NAMALWA (cell line): ENCODE data around the gene CRYM.
"Not testable (repeated sequence)": the region's sequence is repeated elsewhere in the genome, so short reads cannot be mapped to it uniquely, and the experiment has no call there.

ENCODE experiments used
- DNase-seq: peaks from one replicate; pipeline ENCODE4 v3.0.0-alpha.2; 2015; ENCODE audit warnings: low spot score

Gene CRYM

GRCh38 chr16:21279501-21279900, 1.4 kb upstream of the CRYM start:
- DNase-seq: no peak

- DNase-seq: no peak
Measured at GRCh38 chr16:21277045-21277926, 804 bp downstream of the CRYM start.

- no peak for DNase-seq
Measured at GRCh38 chr16:21276090-21276489, 2.0 kb downstream of the CRYM start.

GRCh38 chr16:21275529-21275928, 2.6 kb downstream of the CRYM start:
- no peak for DNase-seq

DNA sequence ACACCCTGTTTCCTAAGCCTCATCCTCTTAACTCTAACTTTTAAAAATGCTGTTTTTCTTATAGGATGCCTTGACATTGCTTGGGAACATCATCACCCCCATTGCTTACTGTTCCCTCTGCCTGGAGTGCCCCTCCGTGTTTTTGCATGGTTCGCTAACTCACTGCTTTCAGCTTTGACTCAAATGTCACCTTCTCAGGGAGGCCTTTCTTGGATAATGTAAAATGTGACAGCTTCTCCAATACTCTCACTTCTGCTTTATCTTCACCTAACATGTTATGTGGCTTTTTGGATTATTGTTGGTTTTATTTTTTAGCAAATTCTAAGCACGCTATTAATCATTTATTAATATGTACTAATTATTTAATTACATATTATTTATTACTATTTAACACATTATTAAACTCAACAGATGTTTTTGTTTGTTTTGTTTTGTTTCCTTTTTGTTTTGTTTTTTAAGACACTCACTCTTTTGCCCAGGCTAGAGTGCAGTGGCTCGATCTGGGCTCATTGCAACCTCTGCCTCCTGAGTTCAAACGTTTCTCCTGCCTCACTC, 3.8 kb downstream of the CRYM start:
- DNase-seq: no peak

- not testable (repeated sequence) for DNase-seq
Measured at GRCh38 chr16:21272763-21273162, 5.3 kb downstream of the CRYM start.

GRCh38 chr16:21272253-21272652, 5.8 kb downstream of the CRYM start:
- no peak for DNase-seq

DNA sequence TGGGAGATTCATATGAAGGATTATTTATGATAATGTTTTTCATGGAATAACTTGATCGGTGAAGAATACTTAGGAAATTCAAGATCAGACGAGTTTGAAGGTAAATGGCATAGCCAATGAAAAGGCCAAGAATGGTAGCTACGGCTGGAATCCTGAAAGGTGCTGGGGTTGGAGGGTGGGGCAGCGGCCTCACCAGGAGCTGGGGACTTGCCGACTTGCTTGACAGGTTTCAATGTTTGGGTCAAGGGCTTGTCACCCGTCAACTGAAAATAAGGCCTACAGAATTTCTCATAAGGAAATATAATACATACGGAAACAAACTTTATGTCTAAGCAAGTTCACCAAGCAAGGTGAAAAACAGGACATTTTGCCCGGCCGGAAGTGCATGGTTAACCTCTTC, 9.9 kb downstream of the CRYM start:
- no peak for DNase-seq

DNA sequence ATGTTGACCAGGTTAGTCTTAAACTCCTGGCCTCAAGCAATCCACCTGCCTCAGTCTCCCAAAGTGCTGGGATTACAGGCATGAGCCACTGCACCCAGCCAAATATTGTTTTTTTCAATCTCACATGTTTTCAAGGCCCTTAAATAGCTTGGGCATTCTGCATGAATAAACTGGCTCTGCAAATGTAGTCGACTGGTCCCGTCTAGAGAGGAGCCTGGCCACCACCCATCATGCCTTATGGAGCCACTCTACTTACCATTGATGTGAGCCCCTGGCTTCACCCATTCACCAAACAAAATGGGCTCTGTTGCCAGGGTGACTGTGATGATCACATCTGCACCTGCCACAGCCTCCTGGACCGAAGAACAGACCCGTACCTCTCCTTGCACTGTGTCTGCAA, 10.8 kb downstream of the CRYM start:
- DNase-seq: no peak

DNA sequence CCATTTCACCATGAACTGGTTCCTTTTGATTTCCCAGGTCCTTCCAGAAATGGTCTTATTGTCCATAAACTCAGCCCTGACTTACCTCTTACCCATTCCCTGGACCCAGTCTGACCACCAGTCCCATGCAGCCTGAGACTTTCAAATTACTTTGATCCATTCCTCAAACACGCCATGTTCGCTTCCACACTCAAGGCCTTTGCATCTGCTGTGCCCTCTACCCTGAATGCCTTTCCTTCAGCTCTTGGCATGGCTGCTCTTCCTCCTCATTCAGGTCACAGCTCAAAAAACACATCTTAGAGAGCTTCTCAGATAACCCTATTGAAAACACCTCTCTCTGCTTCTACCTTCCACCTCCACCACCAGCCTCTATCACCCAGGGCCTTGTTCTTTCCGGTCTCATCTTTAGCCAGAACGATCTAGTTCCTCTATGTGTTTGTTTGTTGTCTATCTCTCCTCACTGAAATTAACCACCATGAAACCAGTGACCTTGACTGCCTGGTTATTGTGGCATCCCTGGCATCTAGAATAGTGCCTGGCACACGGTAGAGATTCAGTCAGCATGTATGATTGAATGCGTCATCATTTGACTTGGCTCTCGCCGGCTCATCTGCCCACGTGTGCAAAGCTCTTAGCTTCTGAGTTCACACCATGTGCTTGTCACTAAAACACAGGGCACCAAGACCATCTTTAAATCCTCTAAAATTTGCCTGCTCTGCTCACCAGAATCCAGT, 12.8 kb downstream of the CRYM start:
- no peak for DNase-seq

- no peak for DNase-seq
Measured at GRCh38 chr16:21264571-21265036, 13.5 kb downstream of the CRYM start.

DNA sequence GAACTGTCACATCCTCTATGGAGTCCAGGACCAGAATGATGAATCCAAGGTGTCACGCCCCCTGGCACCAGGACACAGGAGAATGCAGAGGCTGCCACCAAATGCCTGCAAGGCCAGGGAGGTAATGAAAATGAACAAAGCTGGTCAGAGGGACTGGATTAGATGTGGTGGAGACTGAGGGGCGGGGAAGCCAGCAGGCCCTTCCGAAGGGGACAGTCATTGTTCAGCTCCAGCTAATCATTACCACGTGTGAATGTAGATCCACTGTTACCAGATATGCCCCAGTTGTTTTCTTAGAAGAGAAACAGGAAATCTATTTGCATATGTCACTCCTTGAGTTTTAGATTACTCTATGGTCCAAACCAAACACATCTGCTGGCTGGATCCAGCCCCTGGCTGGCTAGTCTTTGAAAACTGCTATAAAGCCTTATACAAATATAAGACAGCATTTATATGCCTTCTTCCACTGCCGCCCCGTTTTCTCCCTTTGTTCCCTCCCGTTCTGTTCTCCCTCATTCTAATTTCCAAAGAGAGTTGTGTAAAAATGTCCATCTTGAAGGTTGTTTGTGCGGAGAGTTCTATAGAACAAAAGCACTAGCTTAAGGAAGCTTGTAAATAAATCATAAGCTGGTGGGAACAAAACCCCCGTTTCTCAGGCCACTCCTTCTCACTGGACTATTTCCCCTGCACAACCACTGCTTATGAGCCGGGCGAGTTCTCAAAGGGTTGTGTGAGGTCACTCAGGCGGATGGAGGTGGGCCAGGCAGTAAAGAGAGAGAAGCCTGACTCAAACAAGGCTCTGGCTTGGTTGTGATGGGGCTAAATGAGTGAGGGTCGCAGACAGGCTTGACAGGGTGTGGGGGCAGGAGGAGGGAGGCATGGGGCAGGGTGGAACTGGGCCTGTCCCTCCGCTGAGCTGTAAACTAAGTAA, 14.2 kb downstream of the CRYM start:
- peak; percentile 70 for DNase-seq

DNA sequence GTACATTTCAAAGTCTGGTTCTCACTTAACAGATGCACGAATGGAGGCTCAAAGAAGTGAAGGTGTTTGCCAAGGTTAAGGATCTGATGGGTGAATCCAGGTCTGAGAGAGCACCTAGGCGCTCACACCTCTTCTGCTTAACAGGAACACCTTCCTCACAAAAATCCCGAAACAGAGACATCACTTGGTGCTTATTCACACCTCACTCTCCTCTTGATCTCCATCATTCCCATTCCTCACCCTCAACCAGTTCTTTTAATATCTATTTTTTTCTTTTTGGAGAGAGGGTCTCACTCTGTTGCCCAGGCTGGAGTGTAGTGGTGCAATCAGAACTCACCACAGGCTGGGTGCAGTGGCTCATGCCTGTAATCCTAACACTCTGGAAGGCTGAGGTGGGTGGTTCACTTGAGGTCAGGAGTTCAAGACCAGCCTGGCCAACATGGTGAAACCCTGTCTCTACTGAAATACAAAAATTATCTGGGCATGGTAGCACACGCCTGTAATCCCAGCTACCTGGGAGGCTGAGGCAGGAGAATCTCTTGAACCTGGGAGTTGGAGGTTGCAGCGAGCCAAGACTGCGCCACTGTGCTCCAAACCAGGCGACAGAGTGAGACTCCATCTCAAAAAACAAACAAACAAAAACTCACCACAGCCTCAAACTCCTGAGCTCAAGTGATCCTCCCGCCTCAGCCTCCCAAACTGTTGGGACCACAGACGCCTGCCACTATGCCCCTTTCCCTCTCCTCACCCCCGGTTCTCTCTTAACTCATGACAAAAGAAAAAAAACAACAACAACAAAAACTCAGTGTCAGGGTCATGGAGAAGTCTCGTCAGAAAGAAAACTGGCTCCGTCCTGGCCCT, 15.1 kb downstream of the CRYM start:
- no peak for DNase-seq

GRCh38 chr16:21260870-21261791, 17.0 kb downstream of the CRYM start:
- no peak for DNase-seq

GRCh38 chr16:21257284-21257683, 20.8 kb downstream of the CRYM start:
- no peak for DNase-seq

- no peak for DNase-seq
Measured at GRCh38 chr16:21256636-21257035, 21.5 kb downstream of the CRYM start.

GRCh38 chr16:21253470-21253869, 24.6 kb downstream of the CRYM start:
- peak; percentile 34 for DNase-seq

DNA sequence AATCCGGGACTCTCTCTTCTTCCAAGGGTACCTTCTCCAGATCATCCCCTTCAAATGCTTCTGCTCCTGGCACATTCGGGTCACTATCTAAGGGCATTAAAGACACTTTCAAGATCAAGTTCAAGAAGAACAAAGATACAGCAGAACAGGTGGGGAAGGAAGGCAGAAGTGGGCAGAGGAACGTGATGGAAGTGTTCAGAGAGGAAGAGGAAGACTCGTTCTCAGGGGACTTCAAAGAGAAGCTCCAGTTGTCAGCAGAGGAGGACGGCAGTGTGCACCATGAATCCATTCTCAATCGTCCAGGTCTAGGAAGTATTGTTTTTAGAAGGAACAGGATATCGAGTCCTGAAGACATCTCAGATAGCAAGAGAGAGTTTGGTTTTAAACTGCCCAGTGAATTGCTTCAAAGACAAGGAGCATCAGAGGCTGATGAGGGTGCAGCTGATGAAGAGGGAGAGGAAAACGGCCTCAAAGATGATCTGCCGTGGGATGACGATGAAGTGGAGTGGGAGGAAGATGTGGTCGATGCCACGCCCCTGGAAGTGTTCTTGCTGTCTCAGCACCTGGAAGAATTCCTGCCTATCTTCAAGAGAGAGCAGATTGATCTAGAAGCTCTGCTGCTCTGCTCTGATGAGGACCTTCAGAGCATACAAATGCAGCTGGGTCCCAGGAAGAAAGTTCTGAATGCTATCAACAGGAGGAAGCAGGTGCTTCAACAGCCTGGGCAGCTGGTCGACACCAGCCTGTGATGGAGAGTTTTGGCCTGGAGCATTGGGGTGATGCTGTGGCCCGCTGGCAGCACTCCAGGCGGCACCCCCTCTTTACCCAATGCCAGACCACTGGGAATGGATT, 27.8 kb downstream of the CRYM start:
- peak; percentile 17 for DNase-seq

- not testable (repeated sequence) for DNase-seq
Measured at GRCh38 chr16:21248179-21248578, 29.9 kb downstream of the CRYM start.
